ENCODE data around the gene GRB10.
"Not testable (repeated sequence)": the region's sequence is repeated elsewhere in the genome, so short reads cannot be mapped to it uniquely, and the experiment has no call there.

The GRB10 gene

GRCh38 chr7:50596484-50596883 lies 186.2 kb downstream of the GRB10 start:
- no peak for DNase-seq

GRCh38 chr7:50595491-50596102 lies 187.1 kb downstream of the GRB10 start:
- no peak for DNase-seq

- DNase-seq = no peak
Observed at GRCh38 chr7:50594734-50595485, 187.8 kb downstream of the GRB10 start.

- no peak for DNase-seq
Observed at GRCh38 chr7:50594136-50594535, 188.6 kb downstream of the GRB10 start.

GRCh38 chr7:50592940-50593339 lies 189.8 kb downstream of the GRB10 start:
- no peak for DNase-seq

GRCh38 chr7:50591480-50592438 lies 190.9 kb downstream of the GRB10 start:
- no peak for DNase-seq

GRCh38 chr7:50591098-50591479 lies 191.6 kb downstream of the GRB10 start:
- no peak for DNase-seq

GRCh38 chr7:50590535-50590934 lies 192.2 kb downstream of the GRB10 start:
- DNase-seq = no peak

GRCh38 chr7:50589364-50589763 lies 193.3 kb downstream of the GRB10 start:
- no peak for DNase-seq

- no peak for DNase-seq
Observed at GRCh38 chr7:50588937-50589336, 193.8 kb downstream of the GRB10 start.

- DNase-seq = no peak
Observed at GRCh38 chr7:50587737-50588136, 195.0 kb downstream of the GRB10 start.

- DNase-seq = peak; percentile 61
Observed at GRCh38 chr7:50584793-50585408, 197.8 kb downstream of the GRB10 start.

GRCh38 chr7:50584386-50584785 lies 198.3 kb downstream of the GRB10 start:
- no peak for DNase-seq

- DNase-seq = not testable (repeated sequence)
Observed at GRCh38 chr7:50583295-50583694, 199.4 kb downstream of the GRB10 start.

GRCh38 chr7:50582271-50582670 lies 200.4 kb downstream of the GRB10 start:
- not testable (repeated sequence) for DNase-seq

- DNase-seq = not testable (repeated sequence)
Observed at GRCh38 chr7:50580666-50581065, 202.0 kb downstream of the GRB10 start.

GRCh38 chr7:50580057-50580456 lies 202.6 kb downstream of the GRB10 start:
- no peak for DNase-seq

GRCh38 chr7:50578105-50578504 lies 204.6 kb downstream of the GRB10 start:
- DNase-seq = not testable (repeated sequence)

- no peak for DNase-seq
Observed at GRCh38 chr7:50577569-50577968, 205.1 kb downstream of the GRB10 start.

GRCh38 chr7:50576388-50576787 lies 206.3 kb downstream of the GRB10 start:
- DNase-seq = not testable (repeated sequence)

GRCh38 chr7:50567715-50568261 lies 214.9 kb downstream of the GRB10 start:
- no peak for DNase-seq

GRCh38 chr7:50565977-50566376 lies 216.7 kb downstream of the GRB10 start:
- no peak for DNase-seq

GRCh38 chr7:50565559-50565916 lies 217.2 kb downstream of the GRB10 start:
- no peak for DNase-seq
